Progenitor cell of endocrine pancreas (in vitro differentiated cells): ENCODE measurements around the gene LUZP2. TPM values are rescaled to one million over a fixed set of nuclear protein-coding genes. Genes with fewer than 3 reads are reported as not detected.

ENCODE experiments used
- DNase-seq: peaks from one replicate; pipeline ENCODE4 v3.0.0; 2021; ENCODE audit warnings: low spot score; ENCODE audit not compliant: unreplicated experiment
- H3K27ac Mint-ChIP-seq: 2 replicates; pipeline ENCODE4 v1.8.0; 2021; ENCODE audit warnings: mild to moderate bottlenecking, moderate library complexity, mixed read lengths
- H3K27me3 Mint-ChIP-seq: 2 replicates; pipeline ENCODE4 v1.8.0; 2021; ENCODE audit warnings: mixed read lengths
- H3K36me3 Mint-ChIP-seq: 2 replicates; pipeline ENCODE4 v1.8.0; 2022; ENCODE audit warnings: mixed read lengths; ENCODE audit not compliant: insufficient read depth
- H3K4me1 Mint-ChIP-seq: 2 replicates; pipeline ENCODE4 v1.8.0; 2021; ENCODE audit warnings: low read depth, mixed read lengths
- H3K4me3 Mint-ChIP-seq: 2 replicates; pipeline ENCODE4 v1.8.0; 2021; ENCODE audit warnings: low read depth, mild to moderate bottlenecking, moderate library complexity, mixed read lengths
- H3K9me3 Mint-ChIP-seq: 2 replicates; pipeline ENCODE4 v1.8.0; 2021; ENCODE audit warnings: low read depth, mixed read lengths
- CTCF ChIP-seq: fragments of 200-600 bp; sonication (generic); IDR thresholded peaks from one replicate; pipeline ENCODE4 v1.5.0; 2021; ENCODE audit warnings: antibody characterized with exemption, mild to moderate bottlenecking; ENCODE audit not compliant: unreplicated experiment
- total RNA-seq: library from RNA; stranded (reverse); gene quantifications from 2 replicates; pipeline ENCODE4 v1.2.1, GENCODE V29; 2021

Gene LUZP2
- total RNA-seq, 1 donor from 2014 or later: 1.8 TPM

- Mint-ChIP-seq H3K9me3 (no peaks in the 10 kb centered on the region), H3K27me3 (no peaks in the 10 kb centered on the region), H3K4me3 (no peak overlapping the region), H3K36me3 (no peaks in the 10 kb centered on the region), H3K4me1 (no peaks in the 10 kb centered on the region), H3K27ac (no peak overlapping the region)
- no peak for TF ChIP-seq CTCF
- DNase-seq: no peak
Measured at GRCh38 chr11:24754406-24754805, 257.6 kb downstream of the LUZP2 start.

- Mint-ChIP-seq H3K4me3 (no peak overlapping the region), H3K4me1 (no peaks in the 10 kb centered on the region), H3K36me3 (no peaks in the 10 kb centered on the region), H3K9me3 (no peaks in the 10 kb centered on the region), H3K27me3 (no peaks in the 10 kb centered on the region), H3K27ac (no peak overlapping the region)
- TF ChIP-seq CTCF: no peak
- no peak for DNase-seq
Measured at GRCh38 chr11:24755260-24755839, 258.5 kb downstream of the LUZP2 start.

- TF ChIP-seq CTCF: no peak
- Mint-ChIP-seq H3K36me3 (no peaks in the 10 kb centered on the region), H3K27ac (no peak overlapping the region)
Measured at GRCh38 chr11:24759742-24760141, 262.9 kb downstream of the LUZP2 start.

GRCh38 chr11:24760681-24761080 lies 263.8 kb downstream of the LUZP2 start:
- no peak for TF ChIP-seq CTCF
- H3K4me3 Mint-ChIP-seq: no peak overlapping the region
- no peaks in the 10 kb centered on the region for H3K27me3 Mint-ChIP-seq
- no peaks in the 10 kb centered on the region for H3K9me3 Mint-ChIP-seq
- no peaks in the 10 kb centered on the region for H3K4me1 Mint-ChIP-seq
- DNase-seq: no peak
- H3K27ac Mint-ChIP-seq: no peak overlapping the region
- H3K36me3 Mint-ChIP-seq: no peaks in the 10 kb centered on the region

More at GRCh38 chr11:24759742-24760141, 262.9 kb downstream of the LUZP2 start:
- Mint-ChIP-seq H3K4me1 (no peaks in the 10 kb centered on the region), H3K27me3 (no peaks in the 10 kb centered on the region), H3K9me3 (no peaks in the 10 kb centered on the region), H3K4me3 (no peak overlapping the region)
- no peak for DNase-seq

GRCh38 chr11:24762076-24762475 lies 265.2 kb downstream of the LUZP2 start:
- Mint-ChIP-seq H3K9me3 (no peaks in the 10 kb centered on the region), H3K36me3 (no peaks in the 10 kb centered on the region), H3K4me1 (no peaks in the 10 kb centered on the region), H3K4me3 (no peak overlapping the region), H3K27me3 (no peaks in the 10 kb centered on the region), H3K27ac (no peak overlapping the region)
- TF ChIP-seq CTCF: no peak
- no peak for DNase-seq
